Measurements from ENCODE around the gene OR4D11.
A peak's percentile ranks its signal among the peaks of the same experiment; 100 is the strongest.
"Not testable (repeated sequence)": the region's sequence is repeated elsewhere in the genome, so short reads cannot be mapped to it uniquely, and the experiment has no call there.

OR4D11 gene

DNA sequence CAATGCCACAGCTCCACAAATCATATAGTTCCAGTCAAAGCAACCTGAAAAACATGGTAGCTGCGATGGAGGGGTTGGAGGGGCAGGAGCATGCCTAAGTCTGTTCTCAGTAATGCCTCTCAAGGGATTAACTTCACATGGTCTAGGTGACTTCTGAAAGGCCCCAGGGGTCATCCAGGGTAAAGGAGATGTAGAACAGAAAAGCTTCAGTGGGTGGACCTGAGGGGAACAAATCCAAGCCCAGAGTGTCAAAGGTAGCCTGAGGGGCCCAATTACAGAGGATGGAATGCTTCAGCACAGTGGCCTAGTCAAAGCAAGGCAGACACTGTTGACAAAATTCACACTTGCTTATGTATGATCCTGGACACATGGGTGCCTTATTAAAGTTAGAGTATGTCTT lies 31.3 kb downstream of the OR4D11 start:
- peaks cover 10% of the 10 kb centered on the region for H3K4me1 Mint-ChIP-seq (ENCODE audit: low read depth)
- H3K36me3 Mint-ChIP-seq = no peaks in the 10 kb centered on the region
- no peaks in the 10 kb centered on the region for H3K9me3 Mint-ChIP-seq (ENCODE audit: low read depth)
- H3K27me3 Mint-ChIP-seq = peaks cover 3% of the 10 kb centered on the region
- H3K27ac Mint-ChIP-seq = no peak overlapping the region
- no peak overlapping the region for H3K4me3 Mint-ChIP-seq

DNA sequence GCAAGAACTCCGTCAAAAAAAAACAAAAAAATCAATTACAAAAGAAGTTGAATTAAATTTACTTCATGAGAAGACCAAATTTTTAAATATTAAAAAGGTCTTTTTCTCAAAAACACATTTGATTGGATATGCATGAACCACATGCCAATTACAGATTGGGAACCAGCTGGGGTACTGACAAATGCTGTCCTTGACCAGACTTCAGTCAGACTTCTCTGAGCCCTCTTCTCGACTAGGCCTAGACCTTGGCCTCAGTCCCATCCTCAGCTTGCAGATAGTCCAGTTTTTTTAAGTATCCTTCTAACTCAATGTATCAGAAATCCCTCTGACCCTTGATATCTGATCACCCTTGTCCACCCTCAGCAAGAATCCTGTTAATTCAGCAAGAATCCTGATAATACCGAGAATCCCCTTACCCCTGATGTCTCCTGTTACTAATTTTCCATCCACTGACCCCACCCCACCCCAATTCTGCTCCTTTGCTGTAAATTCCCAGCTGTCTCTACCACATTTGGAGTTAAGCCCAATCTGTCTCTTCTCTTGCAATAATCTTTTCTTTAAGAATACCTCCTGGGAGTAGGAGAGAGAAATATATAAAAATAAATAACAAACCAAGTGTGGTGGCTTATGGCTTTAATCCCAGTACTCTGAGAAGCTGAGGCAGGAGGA lies 38.9 kb downstream of the OR4D11 start:
- H3K4me3 Mint-ChIP-seq = no peak overlapping the region
- H3K4me1 Mint-ChIP-seq (ENCODE audit: low read depth) = peaks cover 5% of the 10 kb centered on the region
- no peak overlapping the region for H3K27ac Mint-ChIP-seq
- no peaks in the 10 kb centered on the region for H3K36me3 Mint-ChIP-seq
- H3K9me3 Mint-ChIP-seq (ENCODE audit: low read depth) = no peaks in the 10 kb centered on the region
- H3K27me3 Mint-ChIP-seq = no peaks in the 10 kb centered on the region

DNA sequence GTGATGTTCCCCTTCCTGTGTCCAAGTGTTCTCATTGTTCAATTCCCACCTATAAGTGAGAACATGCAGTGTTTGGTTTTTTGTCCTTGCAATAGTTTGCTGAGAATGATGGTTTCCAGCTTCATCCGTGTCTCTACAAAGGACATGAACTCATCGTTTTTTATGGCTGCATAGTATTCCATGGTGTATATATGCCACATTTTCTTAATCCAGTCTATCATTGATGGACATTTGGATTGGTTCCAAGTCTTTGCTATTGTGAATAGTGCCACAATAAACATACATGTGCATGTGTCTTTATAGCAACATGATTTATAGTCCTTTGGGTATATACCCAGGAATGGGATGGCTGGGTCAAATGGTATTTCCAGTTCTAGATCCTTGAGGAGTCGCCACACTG lies 40.3 kb downstream of the OR4D11 start:
- not testable (repeated sequence) for H3K4me3 Mint-ChIP-seq; H3K36me3 Mint-ChIP-seq; H3K4me1 Mint-ChIP-seq (ENCODE audit: low read depth); H3K27me3 Mint-ChIP-seq; H3K27ac Mint-ChIP-seq; H3K9me3 Mint-ChIP-seq (ENCODE audit: low read depth)

DNA sequence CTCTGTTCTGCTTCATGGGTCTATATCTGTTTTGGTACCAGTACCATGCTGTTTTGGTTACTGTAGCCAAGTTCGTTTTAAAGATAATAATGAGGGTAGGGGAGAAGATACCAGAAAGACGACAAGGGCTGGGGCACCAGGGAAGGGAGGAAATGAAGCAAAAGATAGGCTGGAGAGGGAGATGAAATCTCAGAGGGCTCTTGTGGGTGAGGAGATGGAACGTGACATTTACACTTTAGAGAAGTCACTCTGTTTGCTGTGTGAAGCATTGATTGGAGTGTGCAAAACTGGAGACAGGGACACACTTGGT lies 41.4 kb downstream of the OR4D11 start:
- no peak overlapping the region for H3K4me3 Mint-ChIP-seq
- no peak overlapping the region for H3K27ac Mint-ChIP-seq
- no peaks in the 10 kb centered on the region for H3K9me3 Mint-ChIP-seq (ENCODE audit: low read depth)
- peaks cover 5% of the 10 kb centered on the region for H3K4me1 Mint-ChIP-seq (ENCODE audit: low read depth)
- H3K36me3 Mint-ChIP-seq = no peaks in the 10 kb centered on the region
- no peaks in the 10 kb centered on the region for H3K27me3 Mint-ChIP-seq

DNA sequence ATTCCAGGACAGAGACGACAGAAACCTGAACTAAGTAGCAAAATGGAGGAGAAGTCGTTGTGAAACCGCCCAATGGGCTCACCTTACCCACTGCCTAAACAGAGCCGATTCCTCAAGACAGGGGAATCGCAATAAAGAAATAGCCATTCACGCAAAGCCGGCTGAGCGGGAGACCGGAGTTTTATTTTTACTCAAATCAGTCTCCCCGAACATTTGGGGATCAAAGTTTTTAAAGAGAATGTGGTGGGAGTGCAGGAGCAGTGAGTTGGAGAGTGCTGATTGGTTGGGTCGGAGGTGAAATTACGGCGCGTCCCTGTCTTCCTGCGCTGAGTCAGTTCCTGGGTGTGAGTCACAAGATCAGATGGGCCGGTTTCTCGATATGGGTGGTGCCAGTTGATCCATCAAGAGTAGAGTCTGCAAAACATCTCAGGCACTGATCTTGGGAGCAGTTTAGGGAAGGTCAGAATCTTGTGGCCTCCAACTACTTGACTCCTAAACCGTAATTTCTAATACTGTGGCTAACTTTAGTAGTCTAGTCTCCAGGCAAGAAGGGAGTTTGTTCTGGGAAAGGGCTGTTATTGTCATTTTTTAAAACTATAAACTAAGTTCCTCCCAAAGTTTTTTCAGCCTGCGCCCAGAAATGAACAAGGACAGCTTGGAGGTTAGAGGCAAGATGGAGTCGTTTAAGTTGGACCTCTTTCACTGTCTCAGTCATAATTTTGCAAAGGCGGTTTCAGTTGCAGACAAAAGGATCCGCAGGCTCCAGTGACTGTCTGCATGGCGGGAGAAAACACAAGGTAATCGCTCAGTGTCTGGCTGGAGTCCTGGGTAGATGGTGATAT lies 42.0 kb downstream of the OR4D11 start:
- no peaks in the 10 kb centered on the region for H3K27me3 Mint-ChIP-seq
- H3K36me3 Mint-ChIP-seq = no peaks in the 10 kb centered on the region
- peaks cover 9% of the 10 kb centered on the region for H3K4me1 Mint-ChIP-seq (ENCODE audit: low read depth)
- H3K9me3 Mint-ChIP-seq (ENCODE audit: low read depth) = no peaks in the 10 kb centered on the region
- H3K27ac Mint-ChIP-seq = no peak overlapping the region
- no peak overlapping the region for H3K4me3 Mint-ChIP-seq

DNA sequence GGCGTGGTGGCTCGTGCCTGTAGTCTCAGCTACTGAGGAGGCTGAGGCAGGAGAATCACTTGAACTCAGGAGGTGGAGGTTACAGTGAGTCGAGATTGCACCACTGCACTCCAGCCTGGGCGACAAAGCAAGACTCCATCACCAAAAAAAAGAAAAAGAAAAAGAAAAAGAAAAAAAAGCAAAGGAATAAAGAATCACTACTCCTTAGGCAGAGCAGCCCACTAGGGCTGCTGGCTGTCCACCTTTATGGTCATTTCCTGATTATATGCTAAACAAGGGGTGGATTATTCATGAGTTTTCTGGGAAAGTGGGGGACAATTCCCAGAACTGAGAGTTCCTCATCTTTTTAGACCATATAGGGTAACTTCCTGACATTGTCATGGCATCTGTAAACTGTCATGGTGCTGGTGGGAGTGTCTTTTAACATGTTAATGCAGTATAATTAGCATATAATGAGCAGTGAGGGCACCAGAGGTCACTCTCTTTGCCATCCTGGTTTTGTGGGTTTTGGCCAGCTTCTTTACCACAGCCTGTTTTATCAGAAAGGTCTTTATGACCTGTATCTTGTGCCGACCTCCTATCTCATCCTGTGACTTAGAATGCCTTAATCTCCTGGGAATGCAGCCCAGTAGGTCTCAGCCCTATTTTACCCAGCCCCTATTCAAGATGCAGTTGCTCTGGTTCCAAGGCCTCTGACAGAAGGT lies 44.4 kb downstream of the OR4D11 start:
- H3K9me3 Mint-ChIP-seq (ENCODE audit: low read depth); H3K27ac Mint-ChIP-seq; H3K4me3 Mint-ChIP-seq; H3K27me3 Mint-ChIP-seq; H3K36me3 Mint-ChIP-seq: not testable (repeated sequence)
- H3K4me1 Mint-ChIP-seq (ENCODE audit: low read depth) = peaks cover 22% of the 10 kb centered on the region

DNA sequence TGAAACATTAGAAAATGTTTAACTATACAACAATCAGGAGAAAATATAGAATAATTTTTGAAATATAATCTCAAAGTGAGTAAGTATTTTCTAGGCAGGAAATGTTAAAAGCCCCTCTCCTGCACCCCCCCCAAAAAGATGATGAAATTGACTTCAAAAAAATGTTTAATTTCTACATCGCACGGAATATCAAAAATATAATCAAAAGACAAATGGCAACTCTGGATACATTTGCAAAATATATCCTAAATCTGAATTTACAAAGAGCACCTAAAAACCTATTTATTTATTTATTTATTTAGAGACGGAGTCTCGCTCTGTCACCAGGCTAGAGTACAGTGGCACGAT lies 44.9 kb downstream of the OR4D11 start:
- Mint-ChIP-seq H3K9me3 (ENCODE audit: low read depth) (no peaks in the 10 kb centered on the region), H3K4me3 (no peak overlapping the region), H3K27me3 (no peaks in the 10 kb centered on the region), H3K4me1 (ENCODE audit: low read depth) (peaks cover 23% of the 10 kb centered on the region), H3K36me3 (no peaks in the 10 kb centered on the region), H3K27ac (no peak overlapping the region)

DNA sequence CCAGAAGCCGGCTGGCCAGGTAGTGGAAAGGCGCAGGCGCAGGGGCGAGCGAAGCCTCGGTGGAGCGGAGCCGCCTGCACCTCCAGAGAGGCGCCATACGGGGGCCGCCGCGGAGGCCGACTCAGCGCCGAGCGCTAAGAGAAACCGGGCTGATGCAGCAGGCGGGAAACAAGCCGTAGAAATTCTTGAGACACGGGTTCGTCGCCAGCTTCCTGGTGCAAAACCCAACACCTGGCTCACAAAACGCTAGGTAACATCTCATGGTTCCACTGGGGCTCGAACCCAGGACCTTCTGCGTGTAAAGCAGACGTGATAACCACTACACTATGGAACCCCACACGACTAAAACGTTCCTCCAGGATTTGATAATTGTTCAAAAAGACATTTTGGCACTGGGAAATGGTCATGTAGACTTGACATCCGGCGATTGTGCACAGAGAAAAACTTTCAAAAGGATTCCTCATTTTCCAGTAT lies 47.0 kb downstream of the OR4D11 start:
- no peaks in the 10 kb centered on the region for H3K9me3 Mint-ChIP-seq (ENCODE audit: low read depth)
- no peaks in the 10 kb centered on the region for H3K36me3 Mint-ChIP-seq
- no peaks in the 10 kb centered on the region for H3K27me3 Mint-ChIP-seq
- peaks cover 25% of the 10 kb centered on the region for H3K4me1 Mint-ChIP-seq (ENCODE audit: low read depth)
- H3K27ac Mint-ChIP-seq = peak overlapping the region; percentile 97
- peak overlapping the region; percentile 84 for H3K4me3 Mint-ChIP-seq

DNA sequence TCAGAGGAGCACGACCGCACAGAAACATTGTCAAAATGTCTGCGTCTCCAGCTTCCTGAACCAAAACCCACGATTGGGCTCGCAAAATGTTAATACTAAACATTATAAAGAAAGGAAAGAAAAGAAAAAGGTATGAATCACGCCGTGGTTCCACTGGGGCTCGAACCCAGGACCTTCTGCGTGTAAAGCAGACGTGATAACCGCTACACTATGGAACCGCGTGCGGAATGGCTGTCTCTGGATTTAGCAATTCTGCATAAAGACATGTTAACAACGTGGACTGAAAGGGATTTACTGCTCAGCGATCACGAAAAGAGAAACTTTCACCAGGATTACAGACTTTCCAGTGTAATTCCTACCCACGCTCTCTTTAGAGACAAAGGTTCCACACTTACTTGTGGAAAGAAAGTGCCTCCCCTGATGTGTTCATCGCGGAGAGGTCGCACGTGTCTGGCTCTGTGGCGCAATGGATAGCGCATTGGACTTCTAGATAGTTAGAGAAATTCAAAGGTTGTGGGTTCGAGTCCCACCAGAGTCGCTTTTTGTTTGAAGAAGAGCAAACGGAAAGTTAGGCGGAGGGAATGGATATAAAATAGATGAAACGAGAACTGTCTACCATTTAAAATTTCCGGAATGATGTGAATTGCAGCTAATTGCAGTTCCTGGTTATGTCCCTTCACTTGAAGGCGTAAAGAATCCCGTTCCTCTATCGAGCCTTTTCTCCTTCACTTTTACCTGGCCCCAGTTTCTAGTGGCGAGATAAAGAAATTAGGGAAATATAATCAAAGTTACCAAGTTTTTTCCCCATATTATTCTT lies 47.7 kb downstream of the OR4D11 start:
- no peaks in the 10 kb centered on the region for H3K9me3 Mint-ChIP-seq (ENCODE audit: low read depth)
- peak overlapping the region; percentile 97 for H3K27ac Mint-ChIP-seq
- H3K4me1 Mint-ChIP-seq (ENCODE audit: low read depth) = peaks cover 31% of the 10 kb centered on the region
- H3K36me3 Mint-ChIP-seq = no peaks in the 10 kb centered on the region
- H3K4me3 Mint-ChIP-seq = peak overlapping the region; percentile 84
- H3K27me3 Mint-ChIP-seq = no peaks in the 10 kb centered on the region

DNA sequence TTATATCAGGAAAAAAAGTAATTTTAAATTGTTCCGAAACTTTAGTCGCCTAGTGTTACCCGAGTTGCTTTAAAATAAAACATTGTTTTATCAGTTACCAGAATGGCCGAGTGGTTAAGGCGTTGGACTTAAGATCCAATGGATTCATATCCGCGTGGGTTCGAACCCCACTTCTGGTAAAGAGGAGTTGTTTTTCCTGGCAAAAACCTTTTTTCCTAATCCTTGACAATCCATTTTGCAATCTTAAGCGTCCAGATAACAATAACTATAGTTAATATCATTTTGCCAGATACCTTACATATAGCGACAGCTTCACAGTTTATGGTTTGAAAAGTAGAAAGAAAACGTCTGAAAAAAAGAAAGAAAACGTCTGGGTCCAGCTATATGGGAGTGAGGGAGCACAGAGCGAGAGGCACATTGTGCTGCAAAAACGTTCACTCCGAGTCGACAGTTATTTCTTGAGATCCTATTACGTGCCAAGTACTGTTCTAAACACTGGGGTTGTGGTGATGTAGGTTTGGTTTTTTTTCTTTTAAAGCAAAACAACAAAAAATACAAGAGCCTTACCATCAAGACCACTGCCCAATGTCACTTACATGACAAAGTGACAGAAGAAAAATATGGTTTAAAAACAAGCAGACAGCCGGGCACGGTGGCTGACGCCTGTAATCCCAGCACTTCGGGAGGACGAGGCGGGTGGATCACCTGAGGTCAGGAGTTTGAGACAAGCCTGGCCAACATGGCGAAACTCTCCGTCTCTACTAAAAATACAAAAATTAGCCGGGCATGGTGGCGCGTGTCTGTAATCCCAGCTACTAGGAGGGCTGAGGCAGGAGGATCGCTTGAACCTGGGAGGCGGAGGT lies 48.5 kb downstream of the OR4D11 start:
- Mint-ChIP-seq H3K36me3 (no peaks in the 10 kb centered on the region), H3K27me3 (no peaks in the 10 kb centered on the region), H3K9me3 (ENCODE audit: low read depth) (no peaks in the 10 kb centered on the region), H3K4me3 (peak overlapping the region; percentile 84), H3K27ac (peak overlapping the region; percentile 97), H3K4me1 (ENCODE audit: low read depth) (peaks cover 40% of the 10 kb centered on the region)

DNA sequence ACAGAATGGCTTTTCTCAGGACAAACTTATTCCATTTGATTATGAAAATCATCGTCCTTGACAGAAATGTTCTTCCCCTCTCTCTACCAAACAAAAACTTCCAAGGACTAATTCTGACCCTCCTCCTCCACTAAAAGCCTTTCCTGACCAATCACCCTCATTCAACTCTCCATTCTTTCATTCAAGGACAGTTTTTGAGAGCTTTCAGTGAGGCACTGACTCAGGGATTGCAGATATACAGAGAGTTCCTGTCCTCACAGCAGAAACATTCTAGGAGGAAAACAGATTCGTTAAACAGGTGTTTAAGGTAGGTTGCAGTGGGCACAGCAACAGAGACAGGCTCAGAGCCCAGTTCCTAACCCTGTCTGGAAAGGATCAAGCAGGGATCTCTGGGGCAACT lies 49.5 kb downstream of the OR4D11 start:
- no peaks in the 10 kb centered on the region for H3K36me3 Mint-ChIP-seq
- H3K27me3 Mint-ChIP-seq = no peaks in the 10 kb centered on the region
- H3K4me1 Mint-ChIP-seq (ENCODE audit: low read depth) = peaks cover 45% of the 10 kb centered on the region
- H3K4me3 Mint-ChIP-seq = peak overlapping the region; percentile 8
- no peaks in the 10 kb centered on the region for H3K9me3 Mint-ChIP-seq (ENCODE audit: low read depth)
- H3K27ac Mint-ChIP-seq = peak overlapping the region; percentile 28

DNA sequence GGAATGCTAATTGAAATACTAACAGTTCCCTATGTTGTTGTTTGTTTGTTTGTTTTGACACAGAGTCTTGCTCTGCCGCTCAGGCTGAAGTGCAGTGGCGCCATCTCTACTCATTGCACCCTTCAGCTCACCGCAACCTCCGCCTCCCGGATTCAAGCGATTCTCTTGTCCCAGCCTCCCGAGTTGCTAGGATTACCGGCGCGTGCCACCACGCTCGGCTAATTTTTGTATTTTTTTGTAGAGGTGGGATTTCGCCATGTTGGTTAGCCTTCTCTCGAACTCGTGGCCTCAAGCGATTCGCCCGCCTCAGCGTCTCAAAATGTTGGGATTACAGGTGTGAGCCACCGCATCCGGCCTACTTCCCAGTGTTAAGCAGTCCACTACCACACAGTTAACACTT lies 49.9 kb downstream of the OR4D11 start:
- Mint-ChIP-seq H3K27me3 (no peaks in the 10 kb centered on the region), H3K4me3 (no peak overlapping the region), H3K27ac (no peak overlapping the region), H3K36me3 (no peaks in the 10 kb centered on the region), H3K9me3 (ENCODE audit: low read depth) (no peaks in the 10 kb centered on the region), H3K4me1 (ENCODE audit: low read depth) (peaks cover 48% of the 10 kb centered on the region)
